ENCODE measurements around the gene GRIN2A. TPM values are rescaled to one million over a fixed set of nuclear protein-coding genes. Genes with fewer than 3 reads are reported as not detected.

Gene GRIN2A
- total and polyA plus RNA-seq, 2 of the 8 experiments (the other 6 are each of a cell fraction or from before 2014, with no cell fraction given): 0.18 to 1.8 TPM

DNA sequence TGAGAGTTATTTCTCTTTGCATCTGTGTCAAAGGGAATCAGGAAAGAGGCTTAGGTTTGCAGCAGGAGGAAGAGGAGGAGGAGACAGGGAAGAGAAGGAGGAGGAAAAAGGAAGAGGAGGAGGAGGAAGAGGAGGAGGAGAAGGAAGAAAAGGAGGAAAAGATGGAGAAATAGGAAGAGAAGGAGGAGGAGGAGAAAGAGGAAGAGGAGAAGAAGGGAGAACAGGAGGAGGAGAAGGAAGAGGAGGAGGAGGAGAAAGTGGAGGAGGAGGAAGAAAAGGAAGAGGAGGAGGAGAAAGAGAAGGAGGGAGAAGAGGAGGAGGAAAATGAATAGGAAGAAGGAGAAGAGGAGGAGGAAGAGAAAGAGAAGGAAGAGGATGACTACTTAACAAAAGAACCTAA lies 459.1 kb downstream of the GRIN2A start:
- H3K4ac ChIP-seq (replicated peaks; ENCODE audit: insufficient read length, low read depth, low read length): no peak overlapping the region
- no peaks in the 10 kb centered on the region for H3K79me1 ChIP-seq (ENCODE audit: low read depth, low read length)
- H4K91ac ChIP-seq (replicated peaks; ENCODE audit: insufficient read length, low read length): no peak overlapping the region
- no peak overlapping the region for H2BK15ac ChIP-seq (ENCODE audit: low read length)
- H4K8ac ChIP-seq (ENCODE audit: extremely low read depth, insufficient read depth, low read length): no peak overlapping the region
- H2BK5ac ChIP-seq (ENCODE audit: low read depth, low read length): no peak overlapping the region
- H4K5ac ChIP-seq (ENCODE audit: insufficient read length, low read depth, low read length): no peak overlapping the region
- H4K20me1 ChIP-seq (replicated peaks in 1 of 2; ENCODE audit: control insufficient read depth in 1 of 2, insufficient read depth in 2 of 2, low read length in 2 of 2): peaks cover 0 to 2% of the 10 kb centered on the region in 2 experiments
- no peaks in the 10 kb centered on the region for H3K27me3 ChIP-seq (replicated peaks in 1 of 4; ENCODE audit: control insufficient read depth in 3 of 4, extremely low read depth in 1 of 4, insufficient read depth in 3 of 4, low read length in 3 of 4)
- H3K14ac ChIP-seq (ENCODE audit: insufficient read length): no peak overlapping the region
- no peak overlapping the region for H3K4me2 ChIP-seq (ENCODE audit: insufficient read depth in 1 of 2, low read depth in 2 of 2, low read length in 2 of 2)
- FAIRE-seq: no peak
- DNase-seq (ENCODE audit: low read depth in 1 of 2, low spot score in 2 of 2): no peak
- ChIA-PET POLR2A (ENCODE audit: partially characterized antibody) (no interaction called here), CTCF (ENCODE audit: partially characterized antibody) (interaction anchor here (1.5 to 1.9 kb wide), 2 partner anchors 11 to 464 kb away, joined by 4 to 6 read pairs; no protein-coding TSS in a partner anchor)
- no peak overlapping the region for H2BK20ac ChIP-seq (ENCODE audit: low read length)
- no peaks in the 10 kb centered on the region; the same call in 1 of the 2 replicates for H3K23me2 ChIP-seq (ENCODE audit: low read depth, low read length)
- H2AFZ ChIP-seq (ENCODE audit: low read length): no peak overlapping the region
- H3K9ac ChIP-seq (replicated peaks in 1 of 4; ENCODE audit: extremely low read depth in 1 of 4, low read depth in 3 of 4, low read length in 3 of 4): no peak overlapping the region
- no peaks in the 10 kb centered on the region for H3K9me3 ChIP-seq (ENCODE audit: insufficient read depth in 2 of 2, low read depth in 1 of 2, low read length in 1 of 2)
- peaks cover 0 to 11% (median 0%) of the 10 kb centered on the region in 4 experiments; a peak in 2 of 8 replicates for H3K36me3 ChIP-seq (ENCODE audit: control insufficient read depth in 2 of 4, insufficient read depth in 4 of 4, low read length in 3 of 4)
- no peak overlapping the region for H2AK5ac ChIP-seq (ENCODE audit: low read depth, low read length)
- no peak overlapping the region for H3K23ac ChIP-seq (ENCODE audit: insufficient read length)
- H3K4me1 ChIP-seq (replicated peaks in 1 of 4; ENCODE audit: control insufficient read depth in 3 of 4, insufficient read depth in 4 of 4, low read length in 3 of 4): peaks cover 0 to 4% (median 0%) of the 10 kb centered on the region in 4 experiments; a peak in 1 of 7 replicates
- no peak overlapping the region for H3K56ac ChIP-seq (replicated peaks; ENCODE audit: insufficient read length, low read depth, low read length)
- no peak overlapping the region for H3K4me3 ChIP-seq (ENCODE audit: extremely low read depth in 1 of 4, insufficient read depth in 2 of 4, low read depth in 3 of 4, low read length in 4 of 4)
- H2BK12ac ChIP-seq (ENCODE audit: low read depth, low read length): no peak overlapping the region
- no peaks in the 10 kb centered on the region for H3K79me2 ChIP-seq (ENCODE audit: control insufficient read depth in 1 of 2, insufficient read depth in 2 of 2, low read length in 2 of 2)
- H3K18ac ChIP-seq (ENCODE audit: extremely low read depth, low read length): no peak overlapping the region
- H2BK120ac ChIP-seq (replicated peaks; ENCODE audit: low read depth, low read length): no peak overlapping the region
- H3K27ac ChIP-seq (ENCODE audit: low read depth, low read length): no peak overlapping the region
- TF ChIP-seq TBP (IDR thresholded peaks at IDR 0.05; ENCODE audit: low read depth, low read length) (no peak), SIN3A (conservative IDR thresholded peaks at IDR 0.05 in 1 of 2, IDR thresholded peaks at IDR 0.05 in 1 of 2; ENCODE audit: low read depth in 1 of 2, low read length in 2 of 2) (no peak), NANOG (IDR thresholded peaks at IDR 0.05; ENCODE audit: insufficient read depth, low read depth, low read length, poor library complexity, severe bottlenecking) (no peak), GABPA (IDR thresholded peaks at IDR 0.05; ENCODE audit: borderline replicate concordance, insufficient read depth, low read length) (no peak), CBX8 (IDR thresholded peaks at IDR 0.05; ENCODE audit: borderline replicate concordance, low read depth, low read length) (no peak), MAX (IDR thresholded peaks at IDR 0.05) (no peak), BACH1 (IDR thresholded peaks at IDR 0.05; ENCODE audit: low read length) (no peak), POU5F1 (IDR thresholded peaks at IDR 0.05; ENCODE audit: low read depth, low read length) (no peak), CHD2 (IDR thresholded peaks at IDR 0.05; ENCODE audit: low read length) (no peak), ATF3 (IDR thresholded peaks at IDR 0.05; ENCODE audit: insufficient read depth, low read depth, low read length) (no peak), SIRT6 (IDR thresholded peaks at IDR 0.05; ENCODE audit: low read length) (no peak), GTF2F1 (IDR thresholded peaks at IDR 0.05; ENCODE audit: borderline replicate concordance, low read depth, low read length) (no peak)
- TF ChIP-seq, protein P1, sequence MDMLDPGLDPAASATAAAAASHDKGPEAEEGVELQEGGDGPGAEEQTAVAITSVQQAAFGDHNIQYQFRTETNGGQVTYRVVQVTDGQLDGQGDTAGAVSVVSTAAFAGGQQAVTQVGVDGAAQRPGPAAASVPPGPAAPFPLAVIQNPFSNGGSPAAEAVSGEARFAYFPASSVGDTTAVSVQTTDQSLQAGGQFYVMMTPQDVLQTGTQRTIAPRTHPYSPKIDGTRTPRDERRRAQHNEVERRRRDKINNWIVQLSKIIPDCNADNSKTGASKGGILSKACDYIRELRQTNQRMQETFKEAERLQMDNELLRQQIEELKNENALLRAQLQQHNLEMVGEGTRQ (IDR thresholded peaks at IDR 0.05; ENCODE audit: low read length): no peak
